ENCODE measurements around the gene EPHA3. TPM values are rescaled to one million over a fixed set of nuclear protein-coding genes. Genes with fewer than 3 reads are reported as not detected.

EPHA3 gene
- total and polyA plus RNA-seq, 8 donors = 0.29 to 33.9 (median 0.81) TPM

GRCh38 chr3:89521328-89521727, 413.9 kb downstream of the EPHA3 start:
- Histone ChIP-seq H3K4me3 (no peak overlapping the region), H3K27me3 (no peaks in the 10 kb centered on the region), H3K27ac (no peak overlapping the region), H3K4me1 (no peaks in the 10 kb centered on the region), H3K9me3 (no peaks in the 10 kb centered on the region), H3K36me3 (no peaks in the 10 kb centered on the region)
- WGBS, 5 donors = 19 to 50% (median 37%) methylated on average over 1 of the region's 1 CpG
- TF ChIP-seq CTCF (IDR thresholded peaks at IDR 0.05) (no peak), EP300 (IDR thresholded peaks at IDR 0.05) (no peak), POLR2AphosphoS5 (IDR thresholded peaks at IDR 0.05) (no peak), POLR2A (IDR thresholded peaks at IDR 0.05) (no peak)
- intact Hi-C loops (cut with DNase I; ENCODE audit: low total_unique reads) = no loop called here
- DNase-seq = peak in 1 of 2 donors; percentile 45

GRCh38 chr3:89522155-89522554, 414.7 kb downstream of the EPHA3 start:
- Histone ChIP-seq H3K27ac (no peak overlapping the region), H3K36me3 (no peaks in the 10 kb centered on the region), H3K27me3 (no peaks in the 10 kb centered on the region), H3K9me3 (no peaks in the 10 kb centered on the region), H3K4me3 (no peak overlapping the region), H3K4me1 (no peaks in the 10 kb centered on the region)
- TF ChIP-seq CTCF (IDR thresholded peaks at IDR 0.05) = no peak
- TF ChIP-seq POLR2AphosphoS5 (IDR thresholded peaks at IDR 0.05) = no peak
- TF ChIP-seq POLR2A (IDR thresholded peaks at IDR 0.05) = no peak
- no peak for TF ChIP-seq EP300 (IDR thresholded peaks at IDR 0.05)
- DNase-seq = no peak
- intact Hi-C loops (cut with DNase I; ENCODE audit: low total_unique reads) = no loop called here
- 85 to 96% (median 91%) methylated on average over 2 of the region's 2 CpGs for WGBS, 5 donors

- Histone ChIP-seq H3K36me3 (no peaks in the 10 kb centered on the region), H3K27me3 (no peaks in the 10 kb centered on the region), H3K9me3 (no peaks in the 10 kb centered on the region), H3K4me3 (no peak overlapping the region), H3K4me1 (no peaks in the 10 kb centered on the region), H3K27ac (no peak overlapping the region)
- 88 to 95% (median 92%) methylated on average over 2 of the region's 2 CpGs for WGBS, 5 donors
- no peak for DNase-seq
- intact Hi-C loops (cut with DNase I; ENCODE audit: low total_unique reads) = no loop called here
- TF ChIP-seq CTCF (IDR thresholded peaks at IDR 0.05) (no peak), EP300 (IDR thresholded peaks at IDR 0.05) (no peak), POLR2A (IDR thresholded peaks at IDR 0.05) (no peak), POLR2AphosphoS5 (IDR thresholded peaks at IDR 0.05) (no peak)
These were observed 418.2 kb downstream of the EPHA3 start for GRCh38 chr3:89525609-89526008.

- no peaks in the 10 kb centered on the region for H3K27me3 ChIP-seq
- no peak overlapping the region for H3K4me3 ChIP-seq
- no peaks in the 10 kb centered on the region for H3K36me3 ChIP-seq
- 74 to 95% (median 79%) methylated on average over 1 of the region's 1 CpG for WGBS, 5 donors
- intact Hi-C loops (cut with DNase I; ENCODE audit: low total_unique reads) = no loop called here
- DNase-seq = no peak
- TF ChIP-seq EP300 (IDR thresholded peaks at IDR 0.05) (no peak), POLR2AphosphoS5 (IDR thresholded peaks at IDR 0.05) (no peak), POLR2A (IDR thresholded peaks at IDR 0.05) (no peak), CTCF (IDR thresholded peaks at IDR 0.05) (no peak)
- H3K27ac ChIP-seq = no peak overlapping the region
- H3K9me3 ChIP-seq = no peaks in the 10 kb centered on the region
- no peaks in the 10 kb centered on the region for H3K4me1 ChIP-seq
These were observed 420.4 kb downstream of the EPHA3 start for GRCh38 chr3:89527736-89528305.

Measured in stomach (tissue), 9 donors.